Measurements from ENCODE around the gene DNM3.

DNA sequence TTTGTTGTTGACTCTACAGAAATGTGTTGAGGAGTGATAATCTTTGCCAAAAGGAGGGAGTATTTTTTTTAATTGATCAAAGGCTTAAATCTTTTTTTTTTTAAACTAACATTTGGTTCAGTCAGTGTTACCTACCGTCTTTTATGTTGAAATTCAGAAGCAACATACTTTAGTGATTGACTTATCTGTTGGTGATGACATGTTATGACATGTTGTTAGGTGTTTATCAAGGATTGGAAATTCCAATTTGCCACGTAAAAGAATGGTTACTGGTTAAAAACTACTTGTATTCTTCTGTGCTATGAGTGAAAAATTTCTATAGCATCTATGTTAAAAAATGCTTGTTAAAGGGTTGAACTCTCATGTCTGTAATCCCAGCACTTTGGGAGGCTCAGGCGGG lies 61.2 kb downstream of the DNM3 start:
- TF ChIP-seq, protein P1, sequence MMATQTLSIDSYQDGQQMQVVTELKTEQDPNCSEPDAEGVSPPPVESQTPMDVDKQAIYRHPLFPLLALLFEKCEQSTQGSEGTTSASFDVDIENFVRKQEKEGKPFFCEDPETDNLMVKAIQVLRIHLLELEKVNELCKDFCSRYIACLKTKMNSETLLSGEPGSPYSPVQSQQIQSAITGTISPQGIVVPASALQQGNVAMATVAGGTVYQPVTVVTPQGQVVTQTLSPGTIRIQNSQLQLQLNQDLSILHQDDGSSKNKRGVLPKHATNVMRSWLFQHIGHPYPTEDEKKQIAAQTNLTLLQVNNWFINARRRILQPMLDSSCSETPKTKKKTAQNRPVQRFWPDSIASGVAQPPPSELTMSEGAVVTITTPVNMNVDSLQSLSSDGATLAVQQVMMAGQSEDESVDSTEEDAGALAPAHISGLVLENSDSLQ (IDR thresholded peaks at IDR 0.05): no peak
- no peak for TF ChIP-seq ELF4 (IDR thresholded peaks at IDR 0.05)
